Endothelial cell of umbilical vein (primary cell): ENCODE measurements around the gene CABP5. TPM values are rescaled to one million over a fixed set of nuclear protein-coding genes. Genes with fewer than 3 reads are reported as not detected.

Experiments
- BruUV-seq: library from RNA; stranded (reverse); fragments of 400-500 nt; replicated peaks from 2 replicates; lab custom pipeline; 2021; lab: Mats Ljungman, UMichigan
- CTCF ChIA-PET: fragments of 300-600, 350-600 bp; sonication (Branson Sonifier 250); formaldehyde crosslinking; loops from one replicate; lab custom pipeline; 2021; ENCODE audit warnings: antibody characterized with exemption, inconsistent platforms; lab: Charles Lee
- POLR2A ChIA-PET: fragments of 300-600, 350-600 bp; sonication (Branson Sonifier 250); formaldehyde crosslinking; loops from one replicate; lab custom pipeline; 2021; ENCODE audit warnings: antibody characterized with exemption, inconsistent platforms; lab: Charles Lee
- DNase-seq: peaks from one replicate; pipeline ENCODE4 v3.0.0-alpha.2; 2011; ENCODE audit warnings: low read depth, low spot score
- FAIRE-seq: peaks from 2 replicates; lab custom pipeline; 2011; peaks lifted over from hg19 to GRCh38; lab: Jason Lieb, UNC
- H2AFZ ChIP-seq: 2 replicates; pipeline ENCODE4 v1.6.0; 2012; ENCODE audit warnings: low read depth, low read length, control low read depth, inconsistent platforms
- H3K27ac ChIP-seq: 2 replicates; pipeline ENCODE4 v1.5.1; 2011; ENCODE audit warnings: low read depth, mild to moderate bottlenecking, control low read depth, low read length, moderate library complexity; ENCODE audit not compliant: insufficient read depth
- H3K27me3 ChIP-seq, 2 experiments: 2 replicates each; pipeline versions ENCODE4 v1.6.0 to v1.6.1; 2011; ENCODE audit warnings: low read length in 2 of 2, mixed read lengths in 1 of 2; ENCODE audit not compliant: control insufficient read depth in 2 of 2, insufficient read depth in 2 of 2
- H3K36me3 ChIP-seq, 2 experiments: 2 replicates in 1 of 2; 3 replicates in 1 of 2; pipeline ENCODE4 v1.5.1; 2011; ENCODE audit warnings: low read length in 2 of 2, mild to moderate bottlenecking in 1 of 2, moderate library complexity in 1 of 2; ENCODE audit not compliant: control insufficient read depth in 2 of 2, insufficient read depth in 2 of 2; ENCODE audit errors: extremely low read depth in 1 of 2
- H3K4me1 ChIP-seq: 3 replicates; pipeline ENCODE4 v1.5.1; 2011; ENCODE audit warnings: mild to moderate bottlenecking, low read length; ENCODE audit not compliant: control insufficient read depth, insufficient read depth; ENCODE audit errors: extremely low read depth
- H3K4me2 ChIP-seq: 2 replicates; pipeline ENCODE4 v1.6.1; 2011; ENCODE audit warnings: low read length, control low read depth, mixed read lengths; ENCODE audit not compliant: insufficient read depth
- H3K4me3 ChIP-seq, 3 experiments: fragments of 200-600 bp in 1 of 3; sonication (generic), shearing (Covaris generic) in 1 of 3; replicated peaks in 1 of 3; 2 replicates each; pipeline ENCODE4 v1.5.1; 2011 to 2016; ENCODE audit warnings: control low read depth in 3 of 3, low read length in 3 of 3, mild to moderate bottlenecking in 2 of 3, inconsistent platforms in 1 of 3, low read depth in 1 of 3, moderate library complexity in 1 of 3; ENCODE audit not compliant: insufficient read depth in 1 of 3
- H3K79me2 ChIP-seq: 2 replicates; pipeline ENCODE4 v1.6.0; 2012; ENCODE audit warnings: low read length, inconsistent platforms; ENCODE audit not compliant: control insufficient read depth, insufficient read depth
- H3K9ac ChIP-seq: replicated peaks from 2 replicates; pipeline ENCODE3; 2011; ENCODE audit warnings: low read length, control low read depth; ENCODE audit not compliant: insufficient read depth; ENCODE audit errors: extremely low read depth
- H3K9me1 ChIP-seq: replicated peaks from 3 replicates; pipeline ENCODE4 v1.6.0; 2011; ENCODE audit warnings: mild to moderate bottlenecking, low read length; ENCODE audit not compliant: control insufficient read depth, insufficient read depth; ENCODE audit errors: extremely low read depth
- H3K9me3 ChIP-seq: replicated peaks from 2 replicates; pipeline ENCODE4 v1.5.1; 2012; ENCODE audit warnings: low read length, inconsistent platforms; ENCODE audit not compliant: control insufficient read depth, insufficient read depth
- H4K20me1 ChIP-seq: replicated peaks from 2 replicates; pipeline ENCODE3; 2011; ENCODE audit warnings: mild to moderate bottlenecking, low read length; ENCODE audit not compliant: control insufficient read depth, insufficient read depth; ENCODE audit errors: extremely low read depth
- EZH2 ChIP-seq: IDR thresholded peaks from 2 replicates; pipeline ENCODE4 v1.6.1; 2012; ENCODE audit warnings: borderline replicate concordance, low read depth, mild to moderate bottlenecking, moderate library complexity, low read length, inconsistent platforms; ENCODE audit not compliant: severe bottlenecking
- FOS ChIP-seq: IDR thresholded peaks from 2 replicates; pipeline ENCODE4 v1.6.1; 2011; ENCODE audit warnings: mild to moderate bottlenecking, low read length, moderate library complexity, borderline replicate concordance; ENCODE audit not compliant: insufficient read depth
- GATA2 ChIP-seq: IDR thresholded peaks from 2 replicates; pipeline ENCODE4 v1.7.0; 2011; ENCODE audit warnings: low read depth, mild to moderate bottlenecking, moderate library complexity, mixed read lengths, low read length; ENCODE audit not compliant: insufficient read length, insufficient read depth
- JUN ChIP-seq: IDR thresholded peaks from 2 replicates; pipeline ENCODE4 v1.6.1; 2011; ENCODE audit warnings: borderline replicate concordance, low read depth; ENCODE audit not compliant: insufficient read length, insufficient read depth
- MYC ChIP-seq: IDR thresholded peaks from one replicate; pipeline ENCODE4 v1.6.1; 2011; ENCODE audit warnings: mild to moderate bottlenecking, low read depth, low read length
- POLR2A ChIP-seq: IDR thresholded peaks from 2 replicates; pipeline ENCODE4 v1.6.1; 2012; ENCODE audit warnings: low read depth, mild to moderate bottlenecking, control low read depth, low read length
- POLR2AphosphoS5 ChIP-seq: IDR thresholded peaks from 2 replicates; pipeline ENCODE4 v1.6.1; 2012; ENCODE audit warnings: low read depth, mild to moderate bottlenecking, control low read depth, low read length, moderate library complexity; ENCODE audit not compliant: insufficient read depth
- dilution Hi-C: fragments of 300-500 bp; cut with MboI; formaldehyde crosslinking; loops from one replicate; pipeline ENCODE4 v1.15.0; 2019; ENCODE audit warnings: low sequenced_read_pairs; ENCODE audit not compliant: extremely low pct_ligation_motif_present
- intact Hi-C: fragments of 100-400 bp; cut with micrococcal nuclease; formaldehyde crosslinking; loops from one replicate; pipeline ENCODE4 v1.10.0; 2022
- polyA plus RNA-seq, 4 experiments: library from polyadenylated mRNA; depleted of rRNA in 3 of 4; stranded (reverse) in 3 of 4; unstranded in 1 of 4; fragments of >200 nt; gene quantifications; 2 replicates each; pipeline versions ENCODE4 v1.2.1 to v1.2.3, GENCODE V29; 2011 to 2012; ENCODE audit warnings: missing spikeins in 1 of 4
- total RNA-seq: library from RNA; stranded (reverse); gene quantifications from 2 replicates; pipeline ENCODE4 v1.2.3, GENCODE V29; 2021
- TF ChIP-seq, protein P1 (sequence below): IDR thresholded peaks from 2 replicates; pipeline ENCODE4 v1.6.1; 2011; ENCODE audit not compliant: insufficient read depth, insufficient read length
- TF ChIP-seq, protein P2 (sequence below), 2 donors: IDR thresholded peaks; 1 replicate in 1 of 2; 2 replicates in 1 of 2; pipeline ENCODE4 v1.5.1; 2011; ENCODE audit warnings: low read length in 2 of 2, mild to moderate bottlenecking in 2 of 2, moderate library complexity in 2 of 2, control low read depth in 1 of 2, inconsistent platforms in 1 of 2, low read depth in 1 of 2; ENCODE audit not compliant: insufficient read depth in 1 of 2; ENCODE audit errors: extremely low read depth in 1 of 2

Gene CABP5
- total and polyA plus RNA-seq, 2 donors (not counting 3 experiments of a cell fraction or from before 2014, with no cell fraction given) = not detected

DNA sequence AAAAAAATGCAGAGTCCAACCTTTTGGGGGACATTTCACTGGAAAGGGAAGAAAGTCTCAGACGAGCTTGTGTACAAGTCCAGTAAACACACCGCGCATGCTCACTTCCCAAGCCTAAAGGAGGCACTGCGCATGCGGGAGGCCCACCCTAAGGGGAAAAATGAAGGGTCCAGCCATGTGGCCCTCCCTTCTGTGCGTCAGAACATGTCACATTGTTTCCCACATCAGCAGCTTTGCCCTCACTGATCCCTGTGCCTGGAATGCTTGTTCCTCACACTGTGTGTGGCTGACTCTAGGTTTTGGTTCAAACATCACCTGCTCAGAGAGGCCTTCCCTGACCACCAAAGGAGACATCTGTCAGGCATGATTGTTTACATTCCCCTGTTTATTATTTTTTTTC lies 45.1 kb downstream of the CABP5 start:
- no peaks in the 10 kb centered on the region for H3K9me3 ChIP-seq
- intact Hi-C loops (no loop called here), dilution Hi-C loops (no loop called here)
- TF ChIP-seq EZH2 = no peak
- TF ChIP-seq, protein P1, sequence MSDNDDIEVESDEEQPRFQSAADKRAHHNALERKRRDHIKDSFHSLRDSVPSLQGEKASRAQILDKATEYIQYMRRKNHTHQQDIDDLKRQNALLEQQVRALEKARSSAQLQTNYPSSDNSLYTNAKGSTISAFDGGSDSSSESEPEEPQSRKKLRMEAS = no peak
- TF ChIP-seq FOS = no peak
- no peak for TF ChIP-seq MYC
- TF ChIP-seq, protein P2, sequence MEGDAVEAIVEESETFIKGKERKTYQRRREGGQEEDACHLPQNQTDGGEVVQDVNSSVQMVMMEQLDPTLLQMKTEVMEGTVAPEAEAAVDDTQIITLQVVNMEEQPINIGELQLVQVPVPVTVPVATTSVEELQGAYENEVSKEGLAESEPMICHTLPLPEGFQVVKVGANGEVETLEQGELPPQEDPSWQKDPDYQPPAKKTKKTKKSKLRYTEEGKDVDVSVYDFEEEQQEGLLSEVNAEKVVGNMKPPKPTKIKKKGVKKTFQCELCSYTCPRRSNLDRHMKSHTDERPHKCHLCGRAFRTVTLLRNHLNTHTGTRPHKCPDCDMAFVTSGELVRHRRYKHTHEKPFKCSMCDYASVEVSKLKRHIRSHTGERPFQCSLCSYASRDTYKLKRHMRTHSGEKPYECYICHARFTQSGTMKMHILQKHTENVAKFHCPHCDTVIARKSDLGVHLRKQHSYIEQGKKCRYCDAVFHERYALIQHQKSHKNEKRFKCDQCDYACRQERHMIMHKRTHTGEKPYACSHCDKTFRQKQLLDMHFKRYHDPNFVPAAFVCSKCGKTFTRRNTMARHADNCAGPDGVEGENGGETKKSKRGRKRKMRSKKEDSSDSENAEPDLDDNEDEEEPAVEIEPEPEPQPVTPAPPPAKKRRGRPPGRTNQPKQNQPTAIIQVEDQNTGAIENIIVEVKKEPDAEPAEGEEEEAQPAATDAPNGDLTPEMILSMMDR (IDR thresholded peaks at IDR 0.05; ENCODE audit: extremely low read depth in 1 of 2, insufficient read depth in 1 of 2, low read depth in 1 of 2, low read length in 2 of 2) = no peak
- no peak for TF ChIP-seq POLR2A
- no peak for TF ChIP-seq POLR2AphosphoS5
- TF ChIP-seq JUN = no peak
- TF ChIP-seq GATA2 = no peak
- DNase-seq (no peak), FAIRE-seq (no peak)
- no peak overlapping the region for H3K4me2 ChIP-seq
- H3K9me1 ChIP-seq = no peaks in the 10 kb centered on the region
- H4K20me1 ChIP-seq = no peaks in the 10 kb centered on the region
- BruUV-seq = no TSS peak
- no peak overlapping the region for H2AFZ ChIP-seq
- no peak overlapping the region for H3K4me3 ChIP-seq
- no peaks in the 10 kb centered on the region for H3K4me1 ChIP-seq
- POLR2A ChIA-PET = no interaction called here
- no peaks in the 10 kb centered on the region for H3K36me3 ChIP-seq
- H3K27me3 ChIP-seq = no peaks in the 10 kb centered on the region
- H3K9ac ChIP-seq = no peak overlapping the region
- no peaks in the 10 kb centered on the region for H3K79me2 ChIP-seq
- H3K27ac ChIP-seq = no peak overlapping the region
- CTCF ChIA-PET = no interaction called here
